KG1 (cell line): ENCODE results near the gene ACBD7.
A peak's percentile ranks its signal among the peaks of the same experiment; 100 is the strongest.

Experiments used
- DNase-seq: peaks from one replicate; lab custom pipeline; 2025; lab: John Stamatoyannopoulos, UW

ACBD7 gene

DNA sequence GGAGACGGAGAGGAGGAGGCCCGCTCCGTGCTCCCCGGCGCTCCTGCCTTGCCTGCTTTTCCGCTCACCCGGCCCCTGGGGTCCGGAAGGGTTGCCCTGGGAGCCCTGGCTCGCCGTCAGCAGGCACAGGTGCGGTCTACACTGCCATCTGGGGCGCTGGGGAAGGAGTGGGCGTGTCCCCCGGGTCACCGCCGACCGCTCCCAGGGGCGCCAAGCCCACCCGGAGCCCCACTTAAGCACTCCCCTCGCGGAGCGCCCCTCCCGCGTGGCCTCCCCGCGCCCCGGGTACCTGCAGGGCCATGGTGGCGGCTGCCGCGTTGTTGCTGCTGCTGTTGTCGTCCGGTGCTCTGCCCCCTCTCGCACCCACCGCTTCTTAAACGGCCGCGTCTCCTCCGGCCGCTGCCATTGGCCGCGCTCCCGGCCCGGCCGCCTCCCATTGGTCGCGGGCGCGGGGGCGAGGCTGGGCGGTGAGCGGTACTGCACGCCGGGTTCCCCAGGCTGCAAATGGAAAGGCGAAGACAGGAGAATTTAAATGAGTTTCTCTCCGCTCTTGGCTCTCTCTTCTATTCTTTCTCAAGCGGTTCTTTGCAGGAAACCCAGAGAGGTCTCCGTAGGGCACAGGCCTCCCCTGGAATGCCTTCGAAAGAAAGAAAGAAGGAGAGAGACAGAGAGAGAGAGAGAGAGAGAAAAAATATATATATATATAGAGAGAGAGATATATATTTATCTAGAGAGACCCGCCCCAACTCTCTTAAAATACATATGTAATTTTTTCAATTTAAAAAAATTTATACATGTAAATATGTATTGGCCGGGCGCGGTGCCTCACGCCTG lies at the start of gene ACBD7:
ACBD7 (minus strand) TSS at position 349 of the 834 bp plus-strand sequence; CDS start at position 301, 48 bp downstream.
- peak; percentile 60 for DNase-seq

DNA sequence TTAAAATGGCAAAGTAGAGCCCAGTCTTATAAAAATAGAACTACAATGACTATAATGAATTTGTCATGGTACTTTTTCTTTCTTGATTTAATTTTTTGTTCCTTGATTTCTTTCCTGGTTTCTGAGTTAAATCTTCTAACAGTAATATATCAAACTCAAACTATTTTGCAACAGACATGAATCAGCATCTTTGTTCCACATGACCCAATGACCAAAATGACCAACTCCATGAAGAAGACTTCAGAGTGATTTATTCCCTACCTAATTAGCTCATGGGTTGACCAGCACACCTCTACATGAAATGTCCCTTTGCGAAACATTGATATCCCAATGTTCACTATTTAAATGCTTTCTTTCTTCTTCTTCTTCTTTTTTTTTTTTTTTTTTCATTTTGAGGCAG lies 49.1 kb upstream of the ACBD7 start:
- no peak for DNase-seq

DNA sequence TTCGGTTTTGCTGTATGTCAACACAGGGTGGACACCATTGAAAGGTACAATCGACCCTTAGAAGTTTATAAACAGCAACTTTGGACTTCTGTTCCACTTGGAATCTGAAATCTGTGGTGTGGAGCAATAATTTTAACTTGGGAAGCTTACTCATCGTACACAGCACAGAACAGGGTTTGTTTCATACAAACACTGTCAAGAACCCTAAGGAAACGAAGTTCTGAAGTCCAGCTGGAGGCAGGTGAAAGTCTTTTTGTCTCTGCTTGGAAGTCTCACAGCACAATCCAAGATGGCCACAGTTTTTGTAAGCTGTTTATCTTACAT lies 48.4 kb upstream of the ACBD7 start:
- DNase-seq, result no peak

DNA sequence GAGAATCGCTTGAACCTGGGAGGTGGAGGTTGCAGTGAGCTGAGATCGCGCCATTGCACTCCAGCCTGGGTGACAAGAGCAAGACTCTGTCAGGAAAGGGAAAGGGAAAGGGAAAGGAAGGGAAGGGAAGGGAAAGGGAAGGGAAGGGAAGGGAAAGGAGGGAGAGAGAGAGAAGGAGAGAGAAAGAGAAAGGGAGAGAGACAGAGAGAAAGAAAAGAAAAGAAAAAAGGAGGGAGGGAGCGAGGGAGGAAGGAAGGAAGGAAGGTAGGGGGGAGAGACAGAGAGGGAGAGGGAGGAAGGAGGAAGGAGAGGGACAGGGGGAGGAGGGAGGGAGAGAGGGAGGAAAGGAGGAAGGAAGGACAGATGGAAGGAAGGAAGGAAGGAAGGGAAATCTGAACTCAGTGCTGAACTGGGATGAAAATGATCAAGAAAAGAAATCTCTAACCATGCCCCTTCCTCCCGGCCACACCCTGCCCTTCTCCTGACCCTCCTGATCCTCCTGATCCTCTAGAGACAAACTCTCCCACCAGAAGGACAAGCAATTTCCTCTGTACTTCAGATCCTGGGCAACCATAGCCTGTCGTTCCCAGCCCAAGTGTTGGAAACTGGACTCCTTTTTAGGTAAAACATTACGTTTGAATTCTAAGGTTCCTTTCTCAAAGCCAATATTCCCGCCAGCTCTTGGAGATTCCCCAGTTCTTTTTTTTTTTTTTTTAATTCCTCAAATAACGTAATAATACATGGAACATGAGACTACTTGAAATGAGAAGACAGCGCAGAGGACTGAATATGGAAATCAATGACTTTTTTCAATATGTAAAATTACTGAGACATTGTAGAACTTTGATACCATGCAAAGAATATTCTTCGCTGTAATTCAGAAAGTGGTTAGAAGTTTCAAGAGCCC lies 47.8 kb upstream of the ACBD7 start:
- DNase-seq, result no peak

DNA sequence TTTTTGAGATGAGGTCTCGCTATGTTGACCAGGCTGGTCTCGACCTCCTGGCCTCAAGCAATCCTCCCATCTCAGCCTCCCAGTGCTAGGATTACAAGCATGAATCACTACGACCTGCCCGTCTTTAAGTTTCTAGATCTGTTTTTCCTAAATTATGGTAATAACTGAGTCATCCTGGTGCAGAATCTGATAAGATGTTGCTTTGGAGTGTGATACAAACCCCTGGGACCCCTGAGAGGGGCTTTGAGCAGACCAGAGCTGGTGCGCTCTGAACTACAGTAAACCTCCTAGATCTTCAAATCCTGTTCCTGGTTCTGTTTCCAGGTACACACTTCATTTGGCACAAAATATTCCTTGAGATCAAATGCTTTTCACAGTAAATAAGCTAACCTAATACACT lies 42.8 kb upstream of the ACBD7 start:
- no peak for DNase-seq

DNA sequence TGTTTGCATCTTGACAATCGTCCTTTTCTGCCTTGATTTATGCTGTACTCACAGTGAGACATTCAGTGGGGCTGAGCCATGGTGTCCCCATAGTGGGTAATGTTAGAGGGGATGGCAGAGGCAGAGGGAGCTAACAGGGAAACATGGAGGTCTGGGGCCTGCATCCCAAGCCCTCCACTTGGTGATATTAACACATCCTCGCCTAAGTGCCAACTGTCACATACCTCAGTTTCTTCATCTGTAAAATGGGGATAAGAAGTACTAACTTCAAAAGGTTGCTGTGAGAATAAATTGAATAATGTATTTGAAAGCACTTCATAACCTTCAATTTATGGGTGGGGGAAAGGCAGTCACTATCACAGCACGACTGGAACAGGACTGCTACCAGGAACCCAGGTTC lies 36.3 kb upstream of the ACBD7 start:
- DNase-seq, result no peak

DNA sequence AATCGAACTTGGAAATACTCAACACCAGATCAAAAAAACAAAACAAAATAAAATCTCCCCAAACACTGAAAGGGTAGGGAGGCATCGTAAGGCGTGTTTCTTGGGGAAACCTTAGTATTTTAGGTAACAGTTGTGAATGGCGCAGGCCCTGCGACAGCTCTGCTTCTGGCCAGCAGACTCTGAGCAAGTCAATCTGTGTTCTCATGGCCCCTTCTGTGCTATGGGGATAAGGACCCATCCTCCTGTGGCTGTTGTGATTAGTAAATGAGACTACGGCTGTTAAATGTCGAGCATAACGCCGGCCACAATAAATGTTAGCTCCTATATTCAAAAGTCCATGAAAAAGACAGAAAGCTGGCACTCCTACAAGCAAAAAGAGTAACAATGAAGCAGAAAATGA lies 35.6 kb upstream of the ACBD7 start:
- DNase-seq, result no peak

DNA sequence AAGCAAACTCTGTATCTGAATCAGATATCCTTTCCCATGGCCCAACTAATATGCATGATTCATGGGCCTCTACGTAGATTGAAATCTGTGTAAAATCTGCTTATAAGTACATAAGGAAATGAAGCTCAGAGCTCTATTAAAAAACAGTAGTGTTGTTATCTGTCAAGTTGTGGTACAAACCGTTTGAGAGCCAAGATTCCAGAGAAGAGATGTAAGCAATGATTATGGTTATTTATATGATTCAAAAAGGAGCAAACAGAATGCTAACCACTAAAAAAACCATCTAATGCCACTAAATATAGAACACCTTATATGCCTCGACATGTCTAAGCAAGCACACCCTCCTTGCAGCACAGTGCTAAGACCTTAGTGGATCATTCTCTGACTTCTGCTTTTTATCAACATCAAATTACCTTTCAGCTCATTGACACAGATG lies 35.2 kb upstream of the ACBD7 start:
- no peak for DNase-seq

DNA sequence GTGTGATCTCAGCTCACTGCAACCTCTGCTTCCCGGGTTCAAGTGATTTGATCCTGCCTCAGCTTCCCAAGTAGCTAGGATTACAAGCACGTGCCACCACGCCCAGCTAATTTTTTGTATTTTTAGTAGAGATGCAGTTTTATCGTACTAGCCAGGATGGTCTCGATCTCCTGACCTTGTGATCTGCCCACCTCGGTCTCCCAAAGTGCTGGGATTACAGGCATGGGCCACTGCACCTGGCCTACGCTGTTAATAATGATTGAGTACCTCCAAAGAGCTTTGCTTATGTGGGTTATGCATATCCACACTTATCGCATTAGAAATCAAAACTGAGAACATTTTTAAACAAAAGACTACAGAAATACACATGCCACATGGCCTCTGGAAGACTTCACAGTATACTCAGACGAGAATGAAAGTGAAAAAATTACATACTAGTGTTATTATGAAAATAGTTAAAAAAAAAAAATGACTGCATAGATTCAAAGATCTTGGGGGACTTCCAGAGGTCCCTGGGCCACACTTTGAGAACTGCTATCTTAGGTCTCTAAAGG lies 34.0 kb upstream of the ACBD7 start:
- no peak for DNase-seq

DNA sequence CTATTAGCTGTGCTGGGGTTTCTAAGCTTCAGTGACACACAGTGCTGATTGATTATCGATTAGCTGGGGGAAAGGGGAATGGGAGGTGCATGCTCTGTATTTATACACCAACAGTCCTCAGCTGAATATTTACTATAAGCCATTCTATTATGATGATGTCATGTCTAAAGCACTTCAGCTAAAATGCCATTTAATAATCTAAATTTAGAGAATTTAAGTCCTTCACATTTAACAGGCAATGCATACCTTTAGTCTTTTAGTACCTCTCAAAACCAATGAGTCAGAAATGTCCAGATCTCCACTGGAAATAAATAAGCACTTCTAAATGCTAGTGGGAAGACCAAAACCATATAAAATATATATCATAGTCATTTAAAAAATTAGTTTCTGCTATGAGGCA lies 33.1 kb upstream of the ACBD7 start:
- no peak for DNase-seq

DNA sequence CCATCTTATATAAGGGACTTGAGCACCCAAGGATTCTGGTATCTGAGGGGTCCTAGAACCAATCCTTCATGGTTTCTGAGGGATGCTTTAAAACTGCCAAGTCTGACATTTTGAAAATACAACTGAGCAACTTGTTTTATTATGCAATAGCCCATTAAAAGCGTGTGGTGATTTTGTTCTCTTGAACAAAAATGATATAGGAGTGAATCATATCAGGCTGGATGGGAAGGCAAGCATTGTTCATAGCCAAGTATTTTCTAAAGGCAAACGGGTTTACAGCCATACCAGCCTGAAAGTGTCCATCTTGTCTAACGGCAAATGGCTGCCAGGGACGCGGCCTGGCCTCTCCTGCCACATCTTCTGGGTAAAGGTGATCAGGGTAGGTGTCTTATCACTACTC lies 31.9 kb upstream of the ACBD7 start:
- no peak for DNase-seq

DNA sequence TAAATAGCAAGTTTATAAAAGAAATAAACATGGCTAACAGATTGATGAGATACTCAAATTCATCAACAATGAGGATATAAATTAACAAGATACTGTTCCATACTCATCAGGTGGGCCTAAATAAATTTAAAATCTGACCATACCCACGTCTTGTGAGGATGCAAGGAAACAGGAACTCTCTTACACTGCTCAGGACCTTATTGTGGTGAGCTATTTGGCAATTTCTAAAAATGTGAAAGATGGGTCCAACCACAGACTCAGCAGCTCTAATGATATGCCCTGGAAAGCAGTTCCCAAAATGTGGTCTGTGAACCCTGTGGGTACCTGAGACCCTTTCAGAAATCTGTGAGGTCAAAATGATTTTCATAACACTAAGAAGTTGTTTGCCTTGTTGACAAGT lies 30.0 kb upstream of the ACBD7 start:
- no peak for DNase-seq

DNA sequence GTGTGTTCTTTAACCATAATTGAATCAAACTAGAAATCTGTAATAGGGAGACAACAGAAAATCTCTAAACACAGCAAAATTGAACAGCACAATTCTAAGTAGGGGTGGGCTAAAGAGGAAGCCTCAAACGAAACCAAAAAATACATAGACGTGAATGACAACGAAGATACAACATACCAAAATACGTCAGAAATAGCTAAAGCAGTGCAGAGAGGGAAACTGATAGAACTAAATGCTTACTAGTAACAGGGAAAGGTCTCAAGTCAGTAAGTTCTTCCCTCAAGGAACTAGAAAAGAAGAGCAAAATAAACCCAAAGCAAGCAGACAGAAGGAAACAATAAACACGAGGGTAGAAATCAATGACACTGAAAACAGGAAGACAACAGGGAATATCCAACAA lies 27.6 kb upstream of the ACBD7 start:
- no peak for DNase-seq

DNA sequence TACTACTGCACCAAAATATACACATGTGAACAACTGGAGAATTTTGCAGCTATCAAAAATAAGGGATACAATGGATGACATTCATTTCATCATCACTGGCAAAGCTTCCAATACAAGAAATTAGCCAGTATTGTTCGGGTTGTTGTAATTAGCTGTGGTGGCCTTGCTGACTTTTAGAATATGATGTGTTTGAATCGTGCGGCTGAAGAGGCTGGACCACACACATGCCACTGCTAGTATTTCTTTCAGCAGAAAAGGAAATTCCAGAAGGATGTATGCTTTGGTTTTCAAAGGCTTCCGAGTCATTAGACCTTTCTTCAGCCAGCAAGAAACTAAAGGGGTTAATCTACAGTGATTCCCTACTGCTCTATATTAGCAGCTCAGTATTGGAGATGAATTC lies 25.2 kb upstream of the ACBD7 start:
- DNase-seq, result no peak

DNA sequence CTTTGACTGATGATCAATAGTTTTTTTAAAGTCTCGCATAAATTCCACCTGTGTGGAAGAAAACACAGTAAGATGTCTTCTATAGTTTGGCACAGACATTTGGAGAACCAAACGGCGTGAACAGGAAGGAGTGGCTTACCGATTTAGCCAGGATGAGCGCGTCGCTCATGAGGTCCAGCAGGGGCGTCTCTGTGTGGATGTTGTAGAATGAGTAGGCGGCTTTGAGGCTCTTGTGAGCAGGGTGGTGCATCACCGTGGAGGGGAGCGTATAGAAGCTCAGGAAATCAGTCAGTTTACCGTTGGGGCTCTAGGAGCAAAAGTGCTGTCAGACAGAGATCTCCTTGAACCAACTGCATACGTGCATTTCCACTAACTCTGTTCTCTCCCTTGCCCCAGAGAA lies 24.1 kb upstream of the ACBD7 start:
- DNase-seq, result no peak

DNA sequence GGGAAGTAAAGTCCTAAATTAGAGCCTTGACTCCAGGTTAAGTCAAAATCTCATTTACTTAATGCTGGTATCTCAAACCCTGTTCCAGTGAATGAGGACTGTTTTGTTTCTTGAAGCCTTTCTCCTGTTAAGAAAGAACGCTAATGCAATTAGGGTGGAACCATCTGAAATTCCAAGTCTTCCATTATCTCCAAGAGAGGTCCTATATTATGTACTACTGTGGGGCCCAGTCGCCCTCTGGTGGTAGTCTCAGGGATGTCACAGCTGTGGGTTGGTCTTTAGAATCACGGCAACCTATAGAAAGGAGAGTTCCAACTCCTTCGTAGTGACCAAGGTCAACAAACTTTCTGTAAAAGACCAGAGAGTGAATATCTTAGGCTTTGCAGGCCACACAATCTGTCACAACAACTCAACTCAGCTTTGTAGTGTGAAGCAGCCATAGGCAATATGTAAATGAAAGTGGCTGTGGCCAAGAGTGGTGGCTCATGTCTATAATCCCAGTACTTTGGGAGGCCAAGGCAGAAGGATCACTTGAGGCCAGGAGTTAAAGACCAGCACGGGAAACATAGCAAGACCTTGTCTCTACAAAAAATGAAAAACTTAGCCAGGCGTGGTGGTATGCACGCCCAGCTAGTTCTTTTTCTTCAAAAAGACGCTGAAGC lies 17.9 kb upstream of the ACBD7 start:
- peak; percentile 42 for DNase-seq

DNA sequence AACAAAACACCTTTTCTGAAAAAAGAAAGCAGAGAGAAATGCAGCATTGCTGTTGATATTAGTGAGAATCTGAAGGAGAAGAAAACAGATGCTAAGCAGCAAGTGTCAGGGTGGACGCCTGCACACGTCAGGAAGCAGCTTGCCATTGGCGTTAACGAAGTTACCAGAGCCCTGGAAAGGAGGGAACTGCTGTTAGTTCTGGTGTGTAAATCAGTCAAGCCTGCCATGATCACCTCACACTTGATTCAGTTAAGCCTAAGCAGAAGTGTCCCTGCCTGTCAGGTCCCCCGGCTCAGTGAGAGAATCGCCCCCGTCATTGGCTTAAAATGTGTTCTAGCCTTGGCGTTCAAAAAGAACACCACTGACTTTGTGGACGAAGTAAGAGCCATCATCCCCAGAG lies 14.9 kb upstream of the ACBD7 start:
- DNase-seq, result no peak

DNA sequence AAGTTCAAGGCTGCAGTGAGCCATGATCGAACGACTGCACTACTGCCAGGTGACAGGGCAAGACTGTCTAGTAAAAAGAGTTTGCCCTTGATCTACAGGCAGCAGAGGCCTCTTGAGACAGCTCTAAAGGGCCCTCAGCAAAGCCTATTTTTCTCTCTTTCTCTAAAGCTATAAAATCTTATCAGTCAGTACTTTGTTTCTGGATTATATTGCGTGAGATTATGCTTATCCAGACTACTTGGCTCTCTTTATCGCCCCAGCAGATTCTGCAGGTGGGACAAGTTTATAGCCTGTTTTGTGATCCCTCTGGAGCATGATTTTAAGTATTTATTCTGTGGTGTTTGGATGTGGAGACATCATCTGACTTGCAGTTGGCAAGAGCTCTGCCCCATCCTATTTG lies 11.3 kb upstream of the ACBD7 start:
- DNase-seq, result no peak

DNA sequence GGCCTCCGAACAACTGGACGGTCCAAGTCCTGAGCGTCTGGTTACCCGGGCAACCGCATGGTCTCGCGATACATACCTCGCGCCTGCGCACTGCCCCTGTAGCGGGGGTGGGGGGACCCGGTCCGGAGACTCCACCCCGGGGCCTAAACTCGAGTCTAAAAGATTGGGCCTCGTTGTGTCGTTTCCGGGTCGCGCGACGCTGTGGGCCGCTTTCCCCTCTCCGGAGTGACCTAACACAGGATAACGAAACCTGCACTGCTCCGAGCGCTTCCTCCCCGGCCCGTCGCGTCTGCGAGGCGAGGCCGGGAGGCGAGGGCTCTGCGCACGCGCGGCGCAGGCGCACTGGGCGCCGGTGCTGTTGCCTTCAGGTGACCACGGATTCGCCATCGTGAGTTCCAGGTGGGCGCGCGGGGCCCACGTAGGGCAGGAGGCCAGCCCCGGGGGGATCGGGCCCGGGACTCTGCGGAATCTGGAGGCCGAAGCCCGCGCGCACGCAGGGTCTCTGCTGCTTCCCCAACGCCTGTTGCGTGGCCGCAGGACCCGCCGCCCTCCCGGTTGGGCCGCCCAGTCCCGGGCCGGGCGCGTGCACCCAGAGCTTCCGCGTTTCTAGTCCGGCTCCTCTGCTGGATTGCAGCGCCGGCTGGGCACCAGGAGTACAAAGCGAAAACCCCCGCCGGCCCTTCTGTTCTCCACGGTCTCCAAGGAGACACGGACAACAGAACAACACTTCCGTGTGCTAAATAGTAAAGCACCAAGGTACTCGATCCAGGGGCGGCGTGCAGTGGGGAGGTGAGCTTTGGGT lies 8.6 kb upstream of the ACBD7 start, which contains the start of gene RPP38:
RPP38 (plus strand) TSS at position 345 of the 802 bp plus-strand sequence. CDS start 5,960 bp downstream, outside the sequence.
- DNase-seq, result peak; percentile 92

DNA sequence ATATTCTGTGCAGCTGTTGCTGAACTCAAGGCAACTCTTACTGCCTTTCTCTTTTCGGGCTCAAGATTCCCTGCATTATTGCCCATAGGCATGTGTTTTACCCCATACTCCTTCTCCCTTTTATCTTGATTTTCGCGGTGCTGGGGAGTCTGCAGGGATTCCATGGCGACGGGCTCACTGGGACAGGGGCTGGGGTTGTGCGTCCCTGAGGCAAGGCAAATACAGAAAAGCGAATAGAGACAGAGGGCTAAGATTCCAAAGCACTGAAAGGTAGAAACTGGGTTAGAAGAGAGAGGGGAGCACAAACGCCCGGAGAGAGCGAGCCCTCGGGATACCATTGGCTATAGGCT lies 8.1 kb upstream of the ACBD7 start:
- DNase-seq, result no peak

DNA sequence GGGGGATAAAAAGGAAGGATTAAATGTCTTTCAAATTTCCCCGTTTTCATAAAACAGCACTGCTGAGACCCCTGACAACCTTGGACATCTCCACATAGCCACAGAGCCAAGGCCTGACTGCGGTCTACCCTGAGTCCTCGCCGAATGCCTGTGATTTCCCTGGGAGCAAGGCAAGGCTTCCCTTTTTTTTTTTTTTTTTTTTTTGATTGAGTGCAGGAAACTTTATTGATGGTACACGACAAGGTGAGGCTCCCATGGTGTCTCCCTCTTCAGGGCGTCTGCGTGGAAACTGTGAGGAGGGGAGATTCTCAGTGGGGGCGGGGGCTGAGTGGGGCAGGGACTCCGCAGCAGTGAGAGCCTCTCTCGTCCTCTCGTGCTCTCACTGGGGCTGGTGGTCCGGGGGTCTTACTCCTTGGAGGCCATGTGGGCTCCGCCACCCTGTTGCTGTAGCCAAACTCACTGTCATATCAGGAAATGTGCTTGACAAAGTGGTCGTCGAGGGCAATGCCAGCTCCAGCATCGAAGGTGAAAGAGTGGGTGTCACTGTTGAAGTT lies 4.4 kb upstream of the ACBD7 start:
- DNase-seq, result no peak
